K562 (cell line): ENCODE measurements around the gene MRPL40. TPM values are rescaled to one million over a fixed set of nuclear protein-coding genes. Genes with fewer than 3 reads are reported as not detected.

Experiments
- ELK1 ChIP-seq: sonication (generic); formaldehyde crosslinking; IDR thresholded peaks from 2 replicates; pipeline ENCODE4 v1.8.1; 2022; ENCODE audit warnings: missing genetic modification reagents
- MXI1 ChIP-seq: IDR thresholded peaks from 2 replicates; pipeline ENCODE4 v1.6.1; 2011; ENCODE audit warnings: low read depth, mild to moderate bottlenecking, improper control_type of control experiment, low read length
- PHB ChIP-seq: fragments of 250-450 bp; sonication (Bioruptor Pico); IDR thresholded peaks from 2 replicates; pipeline ENCODE4 v1.5.0; 2021
- REST ChIP-seq, 2 experiments: fragments of 450-650 bp; formaldehyde crosslinking in 1 of 2; IDR thresholded peaks; 2 replicates each; pipeline versions ENCODE4 v1.4.0 to v1.6.1; 2014 to 2020; ENCODE audit warnings: mild to moderate bottlenecking in 2 of 2, borderline replicate concordance in 1 of 2, low read depth in 1 of 2
- TEAD1 ChIP-seq, 2 experiments: fragments of 450-650 bp in 1 of 2; sonication (generic) in 1 of 2; formaldehyde crosslinking; IDR thresholded peaks; 2 replicates each; pipeline versions ENCODE4 v1.4.0 to v1.8.0; 2020 to 2022; ENCODE audit warnings: mild to moderate bottlenecking in 2 of 2, missing genetic modification reagents in 1 of 2
- ZBTB33 ChIP-seq: sonication (generic); formaldehyde crosslinking; IDR thresholded peaks from 2 replicates; pipeline ENCODE4 v1.8.1; 2023; ENCODE audit warnings: mild to moderate bottlenecking, missing genetic modification reagents
- ZKSCAN1 ChIP-seq: fragments of 150-350 bp; IDR thresholded peaks from 2 replicates; pipeline ENCODE4 v1.6.1; 2016; ENCODE audit warnings: low read depth, low read length
- ZNF24 ChIP-seq: fragments of 450-650 bp; IDR thresholded peaks from 2 replicates; pipeline ENCODE4 v1.6.1; 2016
- ZNF655 ChIP-seq: fragments of 250-450 bp; sonication (Bioruptor Pico); IDR thresholded peaks from 2 replicates; pipeline ENCODE4 v1.5.0; 2021
- polyA plus RNA-seq, 8 experiments: library from polyadenylated mRNA; depleted of rRNA in 4 of 8; stranded (reverse) in 5 of 8; unstranded in 3 of 8; fragments of >200 nt; fragmentation: Nextera tagmentation in 2 of 8; fragmentation: Illumina TruSeq in 1 of 8; extraction: Ambion mirVana in 2 of 8; extraction: Trizol in 1 of 8; gene quantifications; 2 replicates each; pipeline versions ENCODE4 v1.2.1 to v1.2.3, GENCODE V29; 2011 to 2014; ENCODE audit warnings: inconsistent platforms in 1 of 8, missing spikeins in 1 of 8
- total RNA-seq, 7 experiments: library from RNA; depleted of rRNA in 6 of 7; stranded (reverse); fragments of >200 nt in 6 of 7; fragmentation: Illumina TruSeq in 2 of 7; extraction: Trizol in 2 of 7; gene quantifications; 2 replicates each; pipeline versions ENCODE4 v1.2.1 to v1.2.3, GENCODE V29; 2011 to 2021; ENCODE audit warnings: low replicate concordance in 1 of 7

Gene MRPL40
- total and polyA plus RNA-seq, 9 of the 15 experiments (the other 6 are each of a cell fraction or from before 2014, with no cell fraction given): 132 to 652 (median 208) TPM

- no peak for TF ChIP-seq ZBTB33
- peak; percentile 84 for TF ChIP-seq MXI1
- no peak for TF ChIP-seq ZNF655 (CRISPR knock-in tag)
- peak; percentile 95; the same call in 1 of the 2 replicates for TF ChIP-seq PHB
- no peak for TF ChIP-seq ZNF24
- TF ChIP-seq REST (IDR thresholded peaks at IDR 0.05; ENCODE audit: borderline replicate concordance): no peak
- TF ChIP-seq REST (CRISPR knock-in tag; IDR thresholded peaks at IDR 0.05; ENCODE audit: low read depth): peak; percentile 90
- peak in 1 of 2 experiments; percentile 75; a peak in 2 of 4 replicates for TF ChIP-seq TEAD1 (CRISPR knock-in tag; IDR thresholded peaks at IDR 0.05)
- no peak for TF ChIP-seq ELK1 (CRISPR knock-in tag)
- TF ChIP-seq ZKSCAN1: peak; percentile 76
Observed at GRCh38 chr22:19431649-19432132, 654 bp upstream of the MRPL40 start, which contains the start of gene HIRA (continued).
